Duodenal mucosa (tissue), 2 donors: ENCODE measurements around the gene GBX2.

Experiments used
- H3K27ac ChIP-seq: one replicate; pipeline ENCODE4 v1.7.0; 2013; ENCODE audit warnings: low read depth, low read length
- H3K27me3 ChIP-seq, 2 donors: one replicate each; pipeline ENCODE4 v1.7.0; 2013; ENCODE audit warnings: low read length in 2 of 2, control low read depth in 1 of 2; ENCODE audit not compliant: insufficient read depth in 2 of 2, control insufficient read depth in 1 of 2
- H3K36me3 ChIP-seq, 2 donors: one replicate each; pipeline ENCODE4 v1.7.0; 2013; ENCODE audit warnings: low read length in 2 of 2, control low read depth in 1 of 2; ENCODE audit not compliant: insufficient read depth in 2 of 2, control insufficient read depth in 1 of 2
- H3K4me1 ChIP-seq, 2 donors: one replicate each; pipeline ENCODE4 v1.7.0; 2013; ENCODE audit warnings: low read length in 2 of 2, control low read depth in 1 of 2; ENCODE audit not compliant: insufficient read depth in 2 of 2, control insufficient read depth in 1 of 2
- H3K4me3 ChIP-seq, 2 donors: one replicate each; pipeline ENCODE4 v1.7.0; 2013; ENCODE audit warnings: low read length in 2 of 2, low read depth in 1 of 2
- H3K9ac ChIP-seq, 2 donors: one replicate each; pipeline ENCODE4 v1.7.0; 2013; ENCODE audit warnings: low read length in 2 of 2, low read depth in 1 of 2
- H3K9me3 ChIP-seq, 2 donors: one replicate each; pipeline ENCODE4 v1.7.0; 2013; ENCODE audit warnings: low read length in 2 of 2, control low read depth in 1 of 2; ENCODE audit not compliant: control insufficient read depth in 1 of 2

GBX2 gene

GRCh38 chr2:236184701-236185100 lies 16.5 kb upstream of the GBX2 start:
- no peak overlapping the region for H3K4me3 ChIP-seq
- no peaks in the 10 kb centered on the region for H3K9me3 ChIP-seq
- peaks cover 0 to 2% of the 10 kb centered on the region in 2 donors for H3K4me1 ChIP-seq
- H3K27me3 ChIP-seq = peaks cover 8 to 13% of the 10 kb centered on the region in 2 donors
- no peak overlapping the region for H3K9ac ChIP-seq
- no peaks in the 10 kb centered on the region for H3K36me3 ChIP-seq
- no peak overlapping the region for H3K27ac ChIP-seq

DNA sequence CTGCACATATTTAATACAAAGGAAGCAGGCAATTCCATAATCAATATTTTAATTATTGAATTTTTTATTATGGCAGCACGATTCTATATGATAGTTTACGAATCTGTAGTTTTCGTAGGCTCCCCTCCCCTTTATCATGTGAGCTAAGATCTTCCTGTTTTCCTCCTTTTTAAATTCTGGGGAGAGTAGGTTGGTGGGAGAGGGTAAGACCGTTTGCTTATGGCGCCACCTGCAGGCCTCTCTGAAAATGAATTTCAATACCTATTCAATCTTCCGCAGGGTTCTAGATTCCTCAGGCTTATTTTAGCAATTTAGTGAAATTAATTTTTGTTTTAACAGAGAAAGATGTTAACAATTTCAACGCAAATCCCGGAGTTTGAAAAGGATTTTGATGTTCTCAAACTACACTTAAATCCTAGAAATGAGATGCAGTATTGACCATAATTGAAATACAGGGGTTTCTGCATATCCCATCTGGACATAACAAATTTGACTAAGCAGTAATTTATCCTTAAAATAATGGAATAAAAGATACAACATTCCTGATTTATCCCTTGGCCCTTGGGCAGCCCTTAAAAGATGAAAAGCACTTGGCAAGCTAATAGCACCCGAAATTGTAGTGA lies 12.8 kb upstream of the GBX2 start:
- H3K4me3 ChIP-seq = no peak overlapping the region
- no peaks in the 10 kb centered on the region for H3K9me3 ChIP-seq
- H3K4me1 ChIP-seq = peaks cover 0 to 2% of the 10 kb centered on the region in 2 donors
- no peak overlapping the region for H3K9ac ChIP-seq
- H3K36me3 ChIP-seq = no peaks in the 10 kb centered on the region
- H3K27me3 ChIP-seq = peaks cover 36 to 38% of the 10 kb centered on the region in 2 donors
- H3K27ac ChIP-seq = no peak overlapping the region

DNA sequence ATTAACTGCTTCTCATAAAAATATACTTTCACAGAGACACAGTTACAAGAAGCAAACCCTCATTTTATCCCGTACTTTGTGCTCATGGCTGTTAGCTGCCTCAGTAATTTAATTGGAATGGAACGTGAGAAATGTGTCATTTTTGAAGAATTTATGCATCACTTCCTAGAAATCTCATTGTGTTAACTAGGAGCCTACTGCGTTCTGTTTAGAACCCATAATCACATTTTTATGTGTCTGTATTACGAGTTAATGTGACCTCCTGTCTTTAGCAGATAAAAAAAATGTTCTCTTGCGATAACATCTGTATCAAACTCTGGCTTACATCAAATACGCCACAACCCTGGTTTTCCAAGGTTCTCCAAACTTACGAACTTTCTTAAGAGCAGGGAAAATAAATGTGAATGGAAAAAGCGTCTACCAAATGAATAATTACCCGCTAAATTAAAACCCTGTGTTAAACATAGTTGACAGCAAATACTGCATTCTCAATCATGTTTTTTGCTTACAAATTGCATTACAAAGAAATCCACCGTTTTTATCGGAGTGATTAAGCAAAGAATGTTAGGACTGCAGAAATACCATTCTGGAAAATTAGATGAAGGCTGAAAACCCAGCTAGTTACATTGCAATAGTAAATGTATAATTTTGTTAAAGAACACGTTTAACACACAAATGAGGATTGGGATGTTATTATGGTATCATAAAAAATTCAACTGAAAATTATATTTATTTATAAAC lies 12.1 kb upstream of the GBX2 start:
- Histone ChIP-seq H3K4me1 (peaks cover 0 to 2% of the 10 kb centered on the region in 2 donors), H3K4me3 (no peak overlapping the region), H3K27me3 (peaks cover 41 to 45% of the 10 kb centered on the region in 2 donors)

DNA sequence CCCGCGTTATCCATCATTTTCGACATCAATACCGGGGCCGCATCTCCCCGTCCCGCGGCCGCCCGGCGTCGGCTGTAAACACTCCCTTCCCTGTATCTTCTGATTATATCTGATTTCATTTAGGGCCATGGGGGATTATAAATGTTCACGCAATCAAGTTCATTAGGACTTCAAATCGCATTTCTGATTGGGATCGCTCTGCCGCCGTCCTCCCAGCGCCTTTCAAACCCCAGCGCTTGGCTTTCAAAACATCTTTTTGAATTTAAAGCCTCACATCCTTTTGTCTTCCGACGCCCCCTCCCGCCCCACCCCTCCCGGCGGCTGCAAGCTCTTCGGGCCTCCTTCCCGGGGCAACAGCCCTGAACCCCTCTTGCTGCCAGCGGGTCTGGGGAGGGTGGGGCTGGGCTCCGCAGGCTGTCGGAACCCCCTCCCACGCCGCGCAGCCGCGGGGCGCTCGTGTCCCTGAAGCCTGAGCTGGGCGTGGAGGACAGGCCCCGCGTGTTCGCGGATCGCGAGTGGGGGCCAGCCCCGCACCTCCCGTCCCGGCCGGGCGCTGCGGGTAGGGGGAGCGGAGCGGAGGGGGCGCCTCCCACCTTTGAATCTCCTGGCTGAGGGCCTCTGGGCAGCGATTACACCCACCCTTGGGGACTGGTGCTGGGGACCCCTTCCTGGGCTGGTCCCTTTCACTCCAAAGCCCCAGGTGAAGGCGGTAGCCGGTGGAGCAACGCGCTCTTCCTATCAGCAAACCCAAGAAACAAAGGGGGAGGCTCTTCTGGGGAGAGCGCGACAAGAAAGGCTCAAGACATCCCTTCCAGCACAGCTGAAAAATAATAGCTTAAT lies 11.3 kb upstream of the GBX2 start:
- Histone ChIP-seq H3K4me3 (no peak overlapping the region), H3K4me1 (peaks cover 0 to 2% of the 10 kb centered on the region in 2 donors), H3K9ac (no peak overlapping the region), H3K9me3 (no peaks in the 10 kb centered on the region), H3K27me3 (peaks cover 47 to 53% of the 10 kb centered on the region in 2 donors), H3K27ac (no peak overlapping the region), H3K36me3 (no peaks in the 10 kb centered on the region)

More for the DNA sequence above, 12.1 kb upstream of the GBX2 start:
- Histone ChIP-seq H3K9me3 (no peaks in the 10 kb centered on the region), H3K9ac (no peak overlapping the region), H3K36me3 (no peaks in the 10 kb centered on the region), H3K27ac (no peak overlapping the region)

DNA sequence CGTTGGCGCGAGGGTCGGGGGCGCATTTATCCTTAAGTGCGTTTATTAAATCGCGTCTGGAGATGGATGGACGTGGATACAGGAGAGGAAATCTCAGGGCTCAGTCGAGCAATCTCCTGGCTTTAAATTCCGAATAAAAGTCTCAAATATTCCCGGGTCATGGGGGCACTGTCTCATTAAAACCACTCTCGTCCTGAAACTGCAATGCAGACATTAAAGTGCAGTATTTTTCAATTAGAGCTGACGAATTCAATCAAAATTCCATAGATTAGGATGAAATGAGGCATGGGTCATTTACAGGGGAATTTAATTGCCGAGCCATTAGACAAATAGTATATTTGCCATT lies 10.7 kb upstream of the GBX2 start:
- Histone ChIP-seq H3K36me3 (no peaks in the 10 kb centered on the region), H3K27me3 (peaks cover 53 to 59% of the 10 kb centered on the region in 2 donors), H3K4me1 (peaks cover 0 to 2% of the 10 kb centered on the region in 2 donors), H3K4me3 (peak overlapping the region in 1 of 2 donors; percentile 16), H3K9ac (no peak overlapping the region), H3K27ac (no peak overlapping the region), H3K9me3 (no peaks in the 10 kb centered on the region)

DNA sequence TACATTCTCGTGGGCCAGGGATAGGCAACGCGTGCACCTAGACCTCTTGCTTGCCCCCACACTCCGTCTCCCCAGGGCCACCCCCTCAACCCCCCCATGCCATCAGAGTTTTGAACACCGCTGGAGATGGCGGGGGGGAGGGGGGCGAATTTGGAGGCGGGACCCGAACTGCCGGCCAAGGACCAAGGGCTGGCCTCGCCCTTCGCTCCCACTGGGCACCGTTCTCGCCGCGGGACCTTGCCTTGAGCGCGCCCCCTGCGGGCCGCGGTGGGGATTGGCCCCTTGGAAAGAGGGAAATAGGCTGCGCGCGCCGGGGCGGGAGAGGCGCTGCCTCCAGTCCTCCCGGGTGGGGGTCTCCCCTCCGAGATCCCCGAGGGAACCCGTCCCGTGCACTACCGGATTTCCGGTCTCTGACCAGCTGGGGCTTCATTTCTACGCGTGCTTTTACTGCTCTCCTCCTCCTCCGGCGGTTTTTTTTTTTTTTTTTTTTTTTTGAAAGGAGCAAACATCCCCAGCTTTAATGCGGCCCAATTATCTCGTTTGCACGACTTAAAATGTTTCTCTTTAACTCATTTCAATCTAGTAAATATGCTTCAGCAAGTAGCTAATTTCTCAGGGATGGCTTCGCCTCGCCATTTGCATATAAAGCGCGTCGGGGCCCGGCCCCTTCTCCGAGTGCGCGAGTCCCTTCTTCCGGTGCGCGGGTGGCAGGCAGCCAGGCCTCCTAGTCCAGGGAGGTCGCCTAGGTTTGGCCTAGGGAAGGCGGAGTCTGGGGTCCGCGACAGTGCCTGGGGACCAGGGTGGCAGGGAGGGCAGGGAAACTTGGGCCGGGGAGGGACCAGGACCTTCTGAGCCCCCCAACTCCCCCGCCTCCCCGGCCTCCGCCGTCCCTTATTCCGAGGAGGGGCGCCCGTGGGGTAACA lies 10.0 kb upstream of the GBX2 start:
- no peaks in the 10 kb centered on the region for H3K36me3 ChIP-seq
- peaks cover 59 to 65% of the 10 kb centered on the region in 2 donors for H3K27me3 ChIP-seq
- H3K4me1 ChIP-seq = peaks cover 0 to 2% of the 10 kb centered on the region in 2 donors
- no peaks in the 10 kb centered on the region for H3K9me3 ChIP-seq
- H3K9ac ChIP-seq = no peak overlapping the region
- H3K27ac ChIP-seq = no peak overlapping the region
- H3K4me3 ChIP-seq = peak overlapping the region; percentile 16 to 60

DNA sequence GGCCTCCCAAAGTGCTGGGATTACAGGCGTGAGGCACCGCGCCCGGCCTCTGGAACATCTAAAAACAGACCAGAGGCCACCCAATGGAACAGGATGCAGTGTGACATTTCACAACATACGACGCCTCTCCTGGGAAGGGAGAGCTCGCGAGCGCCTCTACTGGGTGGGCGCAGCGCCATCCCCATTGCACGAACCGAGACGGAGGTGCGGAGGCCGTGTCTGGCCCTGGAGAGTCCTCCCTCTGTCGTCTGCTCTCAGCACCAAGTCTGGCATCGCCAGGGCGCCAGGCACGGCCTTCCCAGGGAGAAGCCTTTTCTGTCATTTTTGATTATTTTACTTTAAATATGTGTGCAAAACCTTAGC lies 9.4 kb upstream of the GBX2 start:
- Histone ChIP-seq H3K9me3 (no peaks in the 10 kb centered on the region), H3K4me1 (peaks cover 0 to 2% of the 10 kb centered on the region in 2 donors), H3K9ac (no peak overlapping the region), H3K27ac (no peak overlapping the region), H3K27me3 (peaks cover 63 to 71% of the 10 kb centered on the region in 2 donors), H3K36me3 (no peaks in the 10 kb centered on the region), H3K4me3 (peak overlapping the region; percentile 10 to 60)

DNA sequence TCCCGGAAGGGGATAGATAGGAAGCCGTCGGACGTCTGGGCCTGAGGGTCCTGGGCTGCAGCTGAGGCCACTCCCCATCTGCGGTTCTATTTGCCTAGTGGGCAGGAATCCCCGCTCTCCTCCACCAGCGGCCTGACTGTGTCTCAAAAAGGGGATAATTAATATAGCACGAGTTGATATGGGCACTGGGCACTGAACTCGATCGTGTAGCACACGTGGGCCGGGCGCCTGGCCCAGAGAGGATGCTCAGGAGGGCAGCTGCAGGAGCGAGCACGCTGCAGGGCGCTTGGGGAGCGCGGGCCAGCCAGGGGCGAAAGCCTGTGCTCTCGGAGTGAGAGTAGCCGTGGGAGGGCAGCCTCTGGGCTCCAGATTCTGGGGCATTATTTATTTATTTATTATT lies 8.8 kb upstream of the GBX2 start:
- H3K4me1 ChIP-seq = peaks cover 0 to 2% of the 10 kb centered on the region in 2 donors
- peaks cover 69 to 77% of the 10 kb centered on the region in 2 donors for H3K27me3 ChIP-seq
- H3K9me3 ChIP-seq = no peaks in the 10 kb centered on the region
- no peak overlapping the region for H3K27ac ChIP-seq
- no peak overlapping the region for H3K9ac ChIP-seq
- no peak overlapping the region for H3K4me3 ChIP-seq
- no peaks in the 10 kb centered on the region for H3K36me3 ChIP-seq

DNA sequence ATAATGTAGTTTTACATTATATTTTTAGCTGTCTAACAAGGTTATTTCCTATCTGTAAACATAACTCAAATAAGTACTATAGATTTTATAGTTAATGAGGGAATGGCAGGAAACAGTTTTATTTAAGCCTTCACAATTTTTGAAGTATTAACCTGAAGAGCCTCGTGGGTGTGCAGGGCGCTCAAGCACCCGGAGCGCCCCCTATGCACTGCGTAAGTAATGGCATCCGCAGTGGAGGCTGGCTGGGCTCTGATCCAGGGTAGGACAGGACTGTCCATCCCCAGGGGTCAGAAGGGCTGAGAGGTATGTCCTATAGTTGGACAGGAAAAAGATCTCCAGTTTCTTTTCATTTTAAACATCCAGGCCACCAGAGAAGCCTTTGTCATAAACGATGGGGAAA lies 8.2 kb upstream of the GBX2 start:
- H3K4me3 ChIP-seq = no peak overlapping the region
- H3K27ac ChIP-seq = no peak overlapping the region
- peaks cover 0 to 2% of the 10 kb centered on the region in 2 donors for H3K4me1 ChIP-seq
- no peaks in the 10 kb centered on the region for H3K36me3 ChIP-seq
- no peaks in the 10 kb centered on the region for H3K9me3 ChIP-seq
- H3K9ac ChIP-seq = no peak overlapping the region
- H3K27me3 ChIP-seq = peaks cover 74 to 83% of the 10 kb centered on the region in 2 donors
